Measurements from ENCODE around the gene RPL15. TPM values are rescaled to one million over a fixed set of nuclear protein-coding genes. Genes with fewer than 3 reads are reported as not detected.

RPL15 gene
- 2,608 and 2,649 TPM in 2 replicates for total RNA-seq

DNA sequence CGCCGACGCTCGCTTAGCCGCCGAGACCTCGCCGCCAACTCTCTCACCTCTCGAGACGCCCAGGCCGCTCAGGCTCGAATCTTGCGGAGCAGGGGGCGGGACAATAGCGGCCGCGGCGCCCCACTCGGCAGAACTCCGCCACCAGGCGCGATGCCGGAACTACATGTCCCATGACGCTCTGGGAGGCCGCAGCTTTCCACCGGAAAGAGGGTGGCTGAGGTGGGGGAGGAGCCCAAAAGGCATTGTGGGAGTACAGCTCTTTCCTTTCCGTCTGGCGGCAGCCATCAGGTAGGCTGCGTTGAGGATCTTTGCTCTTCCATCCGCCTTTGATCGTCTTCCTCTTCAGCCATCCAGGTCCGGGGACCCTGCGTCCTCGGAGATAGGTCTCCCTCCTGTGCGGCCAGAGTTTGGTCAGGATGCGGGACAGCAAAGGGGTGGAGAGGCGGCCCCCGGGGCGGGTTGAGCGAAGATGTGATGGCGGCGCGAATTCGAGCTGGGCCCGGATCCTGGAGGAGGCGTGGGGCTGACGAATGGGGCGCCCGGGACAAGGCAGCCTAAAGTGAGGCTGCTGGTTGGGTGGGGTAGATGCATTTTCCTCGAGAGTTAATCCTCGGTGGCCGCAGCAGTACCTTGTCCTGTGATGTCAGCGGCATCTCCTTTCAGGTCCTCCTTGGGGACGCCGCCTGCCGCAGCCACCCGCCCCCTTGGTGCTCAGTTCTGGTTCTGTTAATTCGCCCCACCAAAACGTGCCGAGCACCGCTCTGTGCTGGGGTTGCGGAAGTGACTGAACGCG is at the start of gene RPL15, which contains the start of gene NKIRAS1:
TSS of gene RPL15 (plus strand) at position 247 of the 793 bp plus-strand sequence. CDS start 728 bp downstream, outside the sequence.
TSS of gene NKIRAS1 (minus strand) at position 105 of the 793 bp plus-strand sequence. CDS start 6,086 bp downstream, outside the sequence.

DNA sequence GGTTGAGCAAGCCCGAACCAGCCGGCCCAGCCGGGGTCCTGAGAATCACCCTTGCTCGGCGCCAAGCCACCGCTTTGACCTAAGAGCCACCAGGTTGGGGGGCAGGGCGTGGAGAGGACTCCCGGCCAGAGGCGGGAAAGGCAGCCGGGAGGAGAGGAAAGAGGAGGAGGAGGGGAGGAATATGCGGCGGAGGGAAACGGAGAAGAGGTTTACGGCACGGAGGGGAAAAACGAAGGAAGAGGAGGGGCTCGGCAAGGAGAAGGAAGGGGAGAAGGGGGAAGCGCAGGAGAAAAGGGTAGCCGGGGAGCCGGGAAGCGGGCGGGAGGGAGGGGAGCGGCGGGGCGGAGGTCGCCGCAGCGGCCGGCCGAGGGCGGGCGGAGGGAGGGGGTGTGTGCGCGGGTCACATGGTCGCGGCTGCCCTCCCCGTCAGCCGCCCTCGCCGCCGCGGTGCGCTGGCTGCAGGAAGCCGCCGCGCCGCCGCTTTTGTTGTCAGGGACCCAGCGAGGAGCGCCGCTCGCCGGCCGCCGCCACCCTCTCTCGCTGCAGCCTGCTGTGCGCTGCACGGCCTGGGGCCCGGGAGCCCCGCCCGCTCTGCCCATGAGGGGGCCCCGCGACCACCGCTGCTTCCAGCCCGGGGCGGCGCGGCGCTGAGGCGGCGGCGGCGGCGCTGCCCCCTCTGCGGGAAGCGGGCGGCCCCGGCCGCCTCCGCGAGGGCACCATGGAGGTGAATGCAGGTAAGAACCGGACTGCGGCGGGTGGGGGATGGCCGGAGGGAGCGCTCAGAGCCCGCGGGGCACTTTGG is 28.1 kb downstream of the RPL15 start, which contains the start of gene NR1D2:
TSS of gene NR1D2 (plus strand) at position 426 of the 802 bp plus-strand sequence. CDS start at position 719, 293 bp downstream.

Other genes starting within 250 kb of the RPL15 start
- gene UBE2E1, start 111.2 kb upstream of the RPL15 start, total RNA-seq: 125 and 203 TPM in 2 replicates
- 14.2 and 14.4 TPM in 2 replicates for gene NKIRAS1, start 142 bp upstream of the RPL15 start, total RNA-seq
- gene NR1D2, start 28.2 kb downstream of the RPL15 start, total RNA-seq: 71.4 and 73.4 TPM in 2 replicates